ENCODE measurements around the gene LIN52. TPM values are rescaled to one million over a fixed set of nuclear protein-coding genes. Genes with fewer than 3 reads are reported as not detected.

Gene LIN52
- total RNA-seq, 2 experiments from 2014 or later, result 10.7 to 13.6 TPM

DNA sequence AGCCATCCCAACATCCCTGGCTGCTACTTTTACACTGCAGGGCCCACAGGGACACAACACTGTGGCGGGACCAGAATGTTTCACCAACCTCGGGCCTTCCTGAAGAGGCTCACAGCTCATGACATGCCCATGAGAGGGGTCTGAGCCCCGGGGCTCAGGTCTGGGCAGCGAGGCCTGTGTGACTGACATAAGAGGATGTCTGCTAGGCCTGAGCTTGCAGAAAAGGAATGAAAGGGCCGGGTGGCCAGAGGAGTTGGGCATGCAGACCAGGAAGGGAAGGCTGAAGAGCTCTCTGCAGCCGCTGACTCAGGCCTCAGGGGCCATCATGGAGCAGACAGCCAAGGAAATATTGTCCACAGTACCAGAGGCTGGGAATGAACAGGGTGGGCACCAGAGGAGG, 136.2 kb downstream of the LIN52 start:
- H3K36me3 Mint-ChIP-seq (ENCODE audit: low read depth), result no peaks in the 10 kb centered on the region
- intact Hi-C loops (cut with micrococcal nuclease), result no loop called here
- H3K4me1 Mint-ChIP-seq (ENCODE audit: low read depth), result no peaks in the 10 kb centered on the region
- H3K27me3 Mint-ChIP-seq (ENCODE audit: low read depth), result peaks cover 7% of the 10 kb centered on the region
- CTCF ChIA-PET, result interaction anchor here (0.6 kb wide), 1 partner anchor 10 kb away, joined by 3 read pairs; no protein-coding TSS in a partner anchor
- H3K27ac Mint-ChIP-seq, result no peak overlapping the region
- no peaks in the 10 kb centered on the region for H3K9me3 Mint-ChIP-seq
- DNase-seq, result no peak
- no peak overlapping the region for H3K4me3 Mint-ChIP-seq

DNA sequence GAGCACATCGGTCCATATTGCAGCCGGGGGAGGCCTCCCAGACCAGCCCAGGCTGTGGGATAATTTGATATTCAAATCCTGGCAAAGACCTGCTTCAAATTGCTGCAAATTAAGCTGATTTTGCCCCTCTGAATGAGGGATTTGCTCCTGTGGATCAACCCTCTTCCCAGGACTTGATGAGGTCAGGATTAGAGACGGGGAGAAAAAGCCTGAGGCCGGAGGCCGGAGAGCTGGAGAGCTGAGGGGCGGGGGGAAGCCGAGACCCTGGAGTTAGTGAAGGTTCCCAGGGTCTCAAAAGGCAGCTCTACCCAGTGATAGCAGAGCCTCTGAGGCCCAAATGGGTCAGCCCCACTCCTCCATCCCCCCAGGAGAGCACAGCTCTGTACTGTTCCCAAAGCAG, 137.0 kb downstream of the LIN52 start:
- Mint-ChIP-seq H3K36me3 (ENCODE audit: low read depth) (no peaks in the 10 kb centered on the region), H3K4me1 (ENCODE audit: low read depth) (no peaks in the 10 kb centered on the region), H3K27me3 (ENCODE audit: low read depth) (peaks cover 7% of the 10 kb centered on the region), H3K4me3 (no peak overlapping the region), H3K27ac (no peak overlapping the region), H3K9me3 (no peaks in the 10 kb centered on the region)
- CTCF ChIA-PET, result no interaction called here
- intact Hi-C loops (cut with micrococcal nuclease), result no loop called here
- no peak for DNase-seq

DNA sequence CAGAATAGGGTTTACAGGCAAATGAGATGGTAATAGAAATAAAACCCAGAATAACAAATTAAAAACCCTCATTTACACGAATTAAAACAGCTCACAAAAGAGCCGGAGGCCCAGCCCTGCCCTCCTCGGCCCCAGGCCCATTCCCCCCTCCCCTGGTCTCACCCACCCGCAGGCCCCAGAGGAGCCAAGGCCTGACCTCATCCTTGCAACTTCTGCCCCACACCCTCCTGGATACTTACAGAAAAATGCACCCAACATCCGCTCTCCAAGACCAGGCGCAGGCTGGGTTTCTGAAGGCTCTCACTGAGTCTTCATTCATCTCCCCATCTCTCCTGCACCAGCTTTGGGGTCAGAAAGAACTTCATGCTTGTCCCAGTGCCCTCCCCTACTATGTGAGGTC, 138.3 kb downstream of the LIN52 start:
- CTCF ChIA-PET, result interaction anchor here (1.1 kb wide), 1 partner anchor 26 kb away, joined by 3 read pairs; no protein-coding TSS in a partner anchor
- no peaks in the 10 kb centered on the region for H3K4me1 Mint-ChIP-seq (ENCODE audit: low read depth)
- no peak overlapping the region for H3K27ac Mint-ChIP-seq
- DNase-seq, result no peak
- intact Hi-C loops (cut with micrococcal nuclease), result no loop called here
- H3K9me3 Mint-ChIP-seq, result no peaks in the 10 kb centered on the region
- peaks cover 14% of the 10 kb centered on the region for H3K27me3 Mint-ChIP-seq (ENCODE audit: low read depth)
- no peak overlapping the region for H3K4me3 Mint-ChIP-seq
- H3K36me3 Mint-ChIP-seq (ENCODE audit: low read depth), result no peaks in the 10 kb centered on the region

DNA sequence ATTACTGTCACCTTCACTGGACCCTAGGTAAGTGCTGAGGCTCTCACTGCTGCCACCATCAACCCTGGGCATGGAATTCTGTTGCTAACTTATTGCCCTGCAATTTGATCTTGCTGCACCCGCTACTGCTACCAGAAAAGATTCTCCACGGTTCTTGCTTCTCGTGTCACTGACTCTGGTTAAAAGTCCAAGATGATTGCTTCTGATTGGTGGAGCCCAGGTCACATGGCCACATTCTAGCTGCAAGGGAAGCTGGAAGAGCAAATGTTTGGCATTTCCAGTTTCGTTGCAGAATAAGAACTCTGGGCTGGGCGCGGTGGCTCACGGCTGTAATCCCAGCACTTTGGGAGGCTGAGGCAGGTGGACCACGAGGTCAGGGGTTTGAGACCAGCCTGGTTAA, 147.0 kb downstream of the LIN52 start:
- no peak overlapping the region for H3K4me3 Mint-ChIP-seq
- H3K36me3 Mint-ChIP-seq (ENCODE audit: low read depth), result no peaks in the 10 kb centered on the region
- no peak for DNase-seq
- CTCF ChIA-PET, result interaction anchor here (0.9 to 1.0 kb wide), 2 partner anchors 20 to 25 kb away, joined by 3 to 4 read pairs; no protein-coding TSS in a partner anchor
- H3K27me3 Mint-ChIP-seq (ENCODE audit: low read depth), result peaks cover 30% of the 10 kb centered on the region
- no peaks in the 10 kb centered on the region for H3K4me1 Mint-ChIP-seq (ENCODE audit: low read depth)
- intact Hi-C loops (cut with micrococcal nuclease), result no loop called here
- H3K9me3 Mint-ChIP-seq, result peaks cover 6% of the 10 kb centered on the region
- no peak overlapping the region for H3K27ac Mint-ChIP-seq

DNA sequence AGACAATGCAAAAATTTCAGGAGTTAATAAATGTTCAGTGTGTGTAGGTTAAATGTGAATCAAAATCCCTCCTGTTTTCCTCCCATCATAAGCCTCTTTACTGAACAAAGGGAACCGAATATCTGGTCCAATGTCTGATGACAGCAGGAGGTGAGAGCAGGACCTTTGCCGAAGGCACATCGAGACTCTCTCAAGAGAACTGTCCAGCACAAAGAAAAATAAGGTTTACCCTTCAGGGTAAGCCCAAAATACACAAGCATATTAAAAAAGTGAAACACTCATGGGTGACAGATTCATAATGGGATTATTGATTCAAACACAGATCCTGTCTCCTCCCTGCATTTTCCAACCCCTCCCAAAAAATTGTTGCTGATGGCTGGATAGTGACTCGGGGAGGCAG, 150.3 kb downstream of the LIN52 start:
- no peak for DNase-seq
- no peak overlapping the region for H3K27ac Mint-ChIP-seq
- H3K36me3 Mint-ChIP-seq (ENCODE audit: low read depth), result no peaks in the 10 kb centered on the region
- intact Hi-C loops (cut with micrococcal nuclease), result no loop called here
- no peaks in the 10 kb centered on the region for H3K4me1 Mint-ChIP-seq (ENCODE audit: low read depth)
- H3K9me3 Mint-ChIP-seq, result peaks cover 6% of the 10 kb centered on the region
- peaks cover 28% of the 10 kb centered on the region for H3K27me3 Mint-ChIP-seq (ENCODE audit: low read depth)
- CTCF ChIA-PET, result no interaction called here
- no peak overlapping the region for H3K4me3 Mint-ChIP-seq

DNA sequence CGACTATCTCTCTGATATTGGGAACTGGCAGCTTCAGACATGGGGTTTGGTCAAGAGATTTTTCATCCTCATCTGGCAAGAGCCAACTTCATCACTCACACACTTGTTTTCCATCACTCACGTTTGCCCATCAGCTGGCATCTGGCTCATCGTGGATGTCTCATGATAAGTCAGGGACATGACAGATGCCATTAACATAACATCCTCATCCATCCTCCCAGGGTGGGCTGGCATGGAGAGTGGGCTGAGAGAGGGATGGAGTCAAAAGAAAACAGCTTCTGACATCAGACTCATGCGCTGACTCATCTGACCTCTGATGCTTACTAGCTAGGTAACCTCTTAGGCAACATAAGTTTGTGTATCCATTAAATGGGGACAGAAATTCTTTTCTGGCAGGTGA, 152.7 kb downstream of the LIN52 start:
- H3K36me3 Mint-ChIP-seq (ENCODE audit: low read depth), result no peaks in the 10 kb centered on the region
- H3K4me3 Mint-ChIP-seq, result no peak overlapping the region
- no peak overlapping the region for H3K27ac Mint-ChIP-seq
- no peak for DNase-seq
- intact Hi-C loops (cut with micrococcal nuclease), result no loop called here
- H3K4me1 Mint-ChIP-seq (ENCODE audit: low read depth), result peaks cover 15% of the 10 kb centered on the region
- H3K9me3 Mint-ChIP-seq, result no peaks in the 10 kb centered on the region
- CTCF ChIA-PET, result no interaction called here
- peaks cover 46% of the 10 kb centered on the region for H3K27me3 Mint-ChIP-seq (ENCODE audit: low read depth)

DNA sequence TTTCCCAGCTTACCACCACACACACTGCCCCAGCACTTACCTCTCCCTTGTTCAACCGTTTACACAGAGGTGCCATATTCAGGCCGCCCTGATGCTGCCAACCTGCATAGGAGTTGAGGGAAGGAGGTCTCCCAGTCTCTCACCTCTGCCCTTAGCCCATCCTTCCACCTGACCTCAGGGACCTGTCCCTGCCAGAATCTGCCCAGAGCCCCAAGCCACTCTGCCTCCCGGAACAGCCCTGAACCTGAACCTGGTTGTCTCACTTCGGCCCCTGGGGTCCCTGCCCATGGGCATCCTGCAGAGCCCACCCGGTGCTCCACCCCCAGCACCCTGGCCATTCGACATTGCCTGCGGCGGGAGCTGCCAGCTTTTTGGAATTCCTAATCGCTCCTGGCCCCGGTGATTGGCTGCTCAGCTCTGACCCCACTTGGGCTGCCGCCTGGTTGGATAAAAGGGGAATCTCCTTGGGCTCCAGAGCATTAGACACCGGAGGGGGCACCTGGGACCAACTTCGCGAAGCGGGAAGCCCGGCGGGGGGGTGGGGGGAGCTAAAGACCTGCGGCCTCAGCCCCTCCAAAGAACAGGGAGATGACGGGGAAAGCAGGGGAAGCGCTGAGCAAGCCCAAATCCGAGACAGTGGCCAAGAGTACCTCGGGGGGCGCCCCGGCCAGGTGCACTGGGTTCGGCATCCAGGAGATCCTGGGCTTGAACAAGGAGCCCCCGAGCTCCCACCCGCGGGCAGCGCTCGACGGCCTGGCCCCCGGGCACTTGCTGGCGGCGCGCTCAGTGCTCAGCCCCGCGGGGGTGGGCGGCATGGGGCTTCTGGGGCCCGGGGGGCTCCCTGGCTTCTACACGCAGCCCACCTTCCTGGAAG, 154.5 kb downstream of the LIN52 start, which contains the start of gene VSX2:
VSX2 (plus strand) TSS at position 476 of the 874 bp plus-strand sequence; CDS start at position 589, 113 bp downstream.
- Mint-ChIP-seq H3K9me3 (no peaks in the 10 kb centered on the region), H3K4me1 (ENCODE audit: low read depth) (peaks cover 15% of the 10 kb centered on the region), H3K27ac (no peak within 1 kb of the TSS), H3K27me3 (ENCODE audit: low read depth) (peaks cover 60% of the 10 kb centered on the region), H3K36me3 (ENCODE audit: low read depth) (no peaks in the 10 kb centered on the region), H3K4me3 (peak within 1 kb of the TSS; percentile 30)
- intact Hi-C loops (cut with micrococcal nuclease), result no loop called here
- CTCF ChIA-PET, result interaction anchor here (1.2 to 1.5 kb wide), 3 partner anchors 18 to 65 kb away, joined by 3 to 4 read pairs (median 4); no protein-coding TSS in a partner anchor
- no peak for DNase-seq

DNA sequence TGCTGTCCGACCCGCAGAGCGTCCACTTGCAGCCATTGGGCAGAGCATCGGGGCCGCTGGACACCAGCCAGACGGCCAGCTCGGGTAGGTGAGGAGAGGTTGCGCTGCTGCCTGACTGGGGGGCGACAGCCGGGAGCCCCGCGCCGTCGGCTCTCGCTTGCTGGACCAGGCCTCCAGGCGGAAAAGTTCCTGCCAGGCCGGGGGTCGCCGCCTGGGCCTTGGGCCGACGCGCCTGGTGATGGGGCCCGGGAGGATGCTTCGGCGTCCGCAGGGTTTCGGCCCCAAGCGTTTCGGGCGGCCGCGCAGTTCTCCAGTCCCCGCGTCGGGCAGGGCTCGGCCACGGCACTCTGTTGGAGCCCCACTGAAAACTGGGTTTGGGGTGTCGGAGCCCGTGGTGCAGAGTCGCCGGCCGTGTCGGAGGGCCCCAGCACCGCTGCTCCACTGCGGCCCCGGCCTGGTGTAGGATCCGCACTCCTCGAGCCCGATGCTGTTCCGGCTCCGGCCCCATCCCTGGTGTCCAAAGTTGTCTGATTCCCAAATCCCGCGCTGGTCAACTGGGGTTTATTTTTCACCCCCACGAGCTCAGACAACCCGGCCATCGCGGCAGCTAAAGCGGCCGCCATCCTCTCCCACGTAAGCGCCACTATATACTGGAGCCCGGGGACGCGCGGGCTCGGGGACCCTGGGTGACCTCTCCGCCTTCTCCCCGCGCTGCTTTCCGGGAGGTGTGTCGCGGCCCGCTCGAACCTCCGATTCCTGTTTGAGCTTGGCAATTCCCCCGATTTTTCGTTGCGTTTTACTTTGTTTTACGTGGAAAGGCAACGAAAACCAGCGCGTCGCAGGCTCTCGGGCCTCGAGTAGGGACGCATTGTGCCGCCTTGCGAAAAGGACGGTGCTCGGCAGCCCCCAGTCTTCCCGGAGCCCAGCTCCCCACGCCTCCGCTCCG, 155.4 kb downstream of the LIN52 start:
- intact Hi-C loops (cut with micrococcal nuclease), result no loop called here
- Mint-ChIP-seq H3K36me3 (ENCODE audit: low read depth) (no peaks in the 10 kb centered on the region), H3K4me1 (ENCODE audit: low read depth) (peaks cover 15% of the 10 kb centered on the region), H3K27me3 (ENCODE audit: low read depth) (peaks cover 69% of the 10 kb centered on the region), H3K4me3 (peak overlapping the region; percentile 30), H3K27ac (no peak overlapping the region), H3K9me3 (no peaks in the 10 kb centered on the region)
- no peak for DNase-seq
- CTCF ChIA-PET, result interaction anchor here (1.0 to 1.5 kb wide), 2 partner anchors 17 to 26 kb away, joined by 3 to 4 read pairs; no protein-coding TSS in a partner anchor

DNA sequence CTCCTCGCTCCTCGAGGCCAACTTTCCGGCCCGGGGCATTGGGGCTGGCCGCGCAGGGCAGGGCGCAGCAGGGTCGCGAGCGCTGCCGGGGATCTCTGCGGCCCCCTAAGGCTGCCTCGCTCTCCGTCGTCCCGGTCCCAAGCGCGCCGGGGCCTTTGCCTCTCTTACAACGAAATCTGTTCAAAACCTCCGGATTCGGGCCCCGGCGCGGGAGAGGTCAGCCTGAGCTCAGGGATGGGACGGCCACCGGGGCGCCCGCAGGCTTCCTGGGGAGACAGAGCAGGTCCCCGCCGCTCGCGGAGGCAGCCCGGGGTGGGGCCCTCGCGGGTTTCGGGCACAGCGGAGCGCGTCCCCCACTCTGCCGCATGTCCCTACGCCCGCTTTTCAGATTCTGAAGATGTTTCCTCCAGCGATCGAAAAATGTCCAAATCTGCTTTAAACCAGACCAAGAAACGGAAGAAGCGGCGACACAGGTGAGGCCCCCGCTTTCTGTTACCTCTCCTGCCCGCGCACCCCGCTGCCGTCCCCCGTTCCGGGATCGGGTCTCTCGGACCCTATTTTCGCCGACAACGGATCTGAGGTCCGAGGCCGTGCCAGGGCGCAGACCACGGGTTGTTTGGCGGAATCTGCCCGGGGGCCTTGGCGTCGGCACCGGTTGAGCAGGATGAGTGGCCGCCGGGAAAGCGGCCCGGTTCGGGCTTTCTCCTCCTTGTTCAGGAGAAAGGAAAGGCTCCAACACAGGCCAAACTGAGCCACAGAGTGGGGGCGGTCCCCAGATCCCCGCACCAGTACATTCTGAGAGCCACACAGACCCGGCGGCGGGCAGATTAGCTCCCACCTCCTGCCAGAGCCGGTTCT, 156.3 kb downstream of the LIN52 start:
- intact Hi-C loops (cut with micrococcal nuclease), result no loop called here
- peaks cover 15% of the 10 kb centered on the region for H3K4me1 Mint-ChIP-seq (ENCODE audit: low read depth)
- no peaks in the 10 kb centered on the region for H3K9me3 Mint-ChIP-seq
- peak overlapping the region; percentile 47 for H3K4me3 Mint-ChIP-seq
- H3K36me3 Mint-ChIP-seq (ENCODE audit: low read depth), result no peaks in the 10 kb centered on the region
- DNase-seq, result no peak
- H3K27ac Mint-ChIP-seq, result no peak overlapping the region
- CTCF ChIA-PET, result interaction anchor here (0.7 to 1.0 kb wide), 2 partner anchors 16 to 18 kb away, joined by 3 to 4 read pairs; no protein-coding TSS in a partner anchor
- H3K27me3 Mint-ChIP-seq (ENCODE audit: low read depth), result peaks cover 75% of the 10 kb centered on the region

DNA sequence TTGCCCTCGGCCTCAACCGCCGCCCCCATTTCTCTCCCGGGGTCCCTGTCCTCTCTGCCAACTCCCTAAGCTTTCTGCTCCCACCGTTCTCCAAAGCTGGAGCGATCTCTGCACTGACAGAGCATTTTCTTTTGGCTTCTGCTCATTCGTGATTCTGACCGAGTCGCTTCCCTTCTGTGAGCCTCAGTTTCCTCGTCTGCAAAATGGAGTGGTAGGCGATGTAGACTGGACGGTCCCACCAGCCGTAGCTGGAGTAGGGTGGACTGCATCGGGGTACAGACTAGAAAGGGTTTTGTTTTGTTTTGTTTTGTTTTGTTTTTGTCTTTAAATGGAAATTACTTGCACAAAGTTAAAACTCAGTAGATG, 156.9 kb downstream of the LIN52 start:
- DNase-seq, result no peak
- Mint-ChIP-seq H3K36me3 (ENCODE audit: low read depth) (no peaks in the 10 kb centered on the region), H3K4me1 (ENCODE audit: low read depth) (peaks cover 15% of the 10 kb centered on the region), H3K4me3 (peak overlapping the region; percentile 47), H3K9me3 (no peaks in the 10 kb centered on the region), H3K27me3 (ENCODE audit: low read depth) (peaks cover 76% of the 10 kb centered on the region), H3K27ac (no peak overlapping the region)
- CTCF ChIA-PET, result interaction anchor here (0.7 kb wide), 1 partner anchor 17 kb away, joined by 3 read pairs; no protein-coding TSS in a partner anchor
- intact Hi-C loops (cut with micrococcal nuclease), result no loop called here

DNA sequence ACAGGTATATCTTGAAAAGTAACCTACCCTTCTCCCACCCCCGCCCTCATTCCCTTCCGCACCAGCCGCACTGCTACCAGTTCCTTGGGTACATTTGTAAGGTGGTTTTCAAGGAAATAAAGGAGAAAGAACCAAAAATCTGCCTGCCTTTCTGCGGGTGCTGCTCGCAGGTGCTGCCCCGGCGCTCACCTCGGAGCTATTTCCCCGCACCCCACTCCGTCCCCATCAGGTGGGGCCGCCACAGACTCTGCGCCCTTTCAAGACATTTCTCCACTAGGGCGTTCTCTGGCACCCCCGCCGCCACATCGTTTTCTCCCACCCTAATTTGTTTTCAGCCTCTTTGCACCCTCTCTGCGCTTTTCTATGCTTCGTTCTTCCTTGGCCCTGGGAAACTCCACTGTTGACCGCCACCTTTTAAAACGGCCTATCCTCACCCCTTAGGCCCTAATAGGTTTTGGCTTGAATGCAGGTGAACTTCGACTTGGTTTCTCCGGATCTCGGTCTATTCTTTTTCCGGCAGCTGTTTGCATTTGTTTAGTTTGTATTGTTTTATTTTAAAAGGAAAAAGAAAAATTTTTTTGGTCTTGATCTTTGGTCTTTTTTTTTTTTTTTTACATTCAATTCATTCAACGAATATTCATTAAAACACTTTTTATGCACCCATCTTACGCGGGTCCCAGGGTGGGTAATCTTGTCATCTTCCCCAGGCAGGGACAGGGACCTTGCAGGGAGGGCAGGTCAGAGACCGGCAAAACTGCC, 157.4 kb downstream of the LIN52 start:
- no peaks in the 10 kb centered on the region for H3K9me3 Mint-ChIP-seq
- intact Hi-C loops (cut with micrococcal nuclease), result no loop called here
- H3K4me1 Mint-ChIP-seq (ENCODE audit: low read depth), result peaks cover 15% of the 10 kb centered on the region
- H3K27me3 Mint-ChIP-seq (ENCODE audit: low read depth), result peaks cover 80% of the 10 kb centered on the region
- no peaks in the 10 kb centered on the region for H3K36me3 Mint-ChIP-seq (ENCODE audit: low read depth)
- no peak for DNase-seq
- CTCF ChIA-PET, result interaction anchor here (0.7 to 0.9 kb wide), 3 partner anchors 17 to 154 kb away, joined by 3 read pairs; no protein-coding TSS in a partner anchor
- H3K4me3 Mint-ChIP-seq, result no peak overlapping the region
- no peak overlapping the region for H3K27ac Mint-ChIP-seq
